ENCODE measurements around the gene GPR3.

The GPR3 gene

GRCh38 chr1:27377760-27378495, 14.5 kb upstream of the GPR3 start:
- H3K27ac ChIP-seq = peak overlapping the region; percentile 78
- CTCF ChIA-PET = interaction anchor here (0.6 kb wide), 1 partner anchor 82 kb away, joined by 4 read pairs; no protein-coding TSS in a partner anchor
- POLR2A ChIA-PET (ENCODE audit: low non-redundant PET) = interaction anchor here (1.1 kb wide), 1 partner anchor 13 kb away, joined by 3 read pairs; no protein-coding TSS in a partner anchor
- no peak for TF ChIP-seq CTCF (conservative IDR thresholded peaks at IDR 0.05; ENCODE audit: low read depth)
- no peak for DNase-seq (ENCODE audit: low spot score)

GRCh38 chr1:27379564-27380122, 12.8 kb upstream of the GPR3 start:
- TF ChIP-seq CTCF (conservative IDR thresholded peaks at IDR 0.05; ENCODE audit: low read depth) = no peak
- no peak for DNase-seq (ENCODE audit: low spot score)
- POLR2A ChIA-PET (ENCODE audit: low non-redundant PET) = interaction anchor here (1.1 kb wide), 1 partner anchor 13 kb away, joined by 4 read pairs; the partner anchor contains the start of gene MAP3K6
- H3K27ac ChIP-seq = peak overlapping the region; percentile 78
- CTCF ChIA-PET = interaction anchor here (0.8 to 1.4 kb wide), 2 partner anchors 16 to 83 kb away, joined by 3 read pairs; no protein-coding TSS in a partner anchor

GRCh38 chr1:27380224-27380623, 12.2 kb upstream of the GPR3 start:
- no peak for TF ChIP-seq CTCF (conservative IDR thresholded peaks at IDR 0.05; ENCODE audit: low read depth)
- H3K27ac ChIP-seq = peak overlapping the region; percentile 78
- ChIA-PET CTCF (interaction anchor here (1.4 kb wide), 1 partner anchor 15 kb away, joined by 3 read pairs; no protein-coding TSS in a partner anchor), POLR2A (ENCODE audit: low non-redundant PET) (interaction anchor here (1.1 kb wide), 1 partner anchor 13 kb away, joined by 4 read pairs; the partner anchor contains the start of gene MAP3K6)
- DNase-seq (ENCODE audit: low spot score) = no peak

- TF ChIP-seq CTCF (conservative IDR thresholded peaks at IDR 0.05; ENCODE audit: low read depth) = no peak
- peak overlapping the region; percentile 78 for H3K27ac ChIP-seq
- DNase-seq (ENCODE audit: low spot score) = no peak
- ChIA-PET CTCF (interaction anchor here (0.7 to 2.7 kb wide), 3 partner anchors 15 to 374 kb away, joined by 3 to 15 read pairs (median 12); no protein-coding TSS in a partner anchor), POLR2A (ENCODE audit: low non-redundant PET) (interaction anchor here (0.6 kb wide), 2 partner anchors 14 to 72 kb away, joined by 3 to 4 read pairs; no protein-coding TSS in a partner anchor)
Observed at GRCh38 chr1:27380766-27381733, 11.4 kb upstream of the GPR3 start.

- no peak for DNase-seq (ENCODE audit: low spot score)
- POLR2A ChIA-PET (ENCODE audit: low non-redundant PET) = interaction anchor here (1.1 to 1.3 kb wide), 2 partner anchors 17 to 82 kb away, joined by 4 to 5 read pairs; no protein-coding TSS in a partner anchor
- H3K27ac ChIP-seq = no peak overlapping the region
- TF ChIP-seq CTCF (conservative IDR thresholded peaks at IDR 0.05; ENCODE audit: low read depth) = no peak
- CTCF ChIA-PET = interaction anchor here (0.8 to 2.7 kb wide), 4 partner anchors 14 to 225 kb away, joined by 3 to 15 read pairs (median 8); no protein-coding TSS in a partner anchor
Observed at GRCh38 chr1:27381969-27382762, 10.3 kb upstream of the GPR3 start.

Data from RWPE1 (cell line).